Ectodermal cell (in vitro differentiated cells): ENCODE data around the gene XRCC5. TPM values are rescaled to one million over a fixed set of nuclear protein-coding genes. Genes with fewer than 3 reads are reported as not detected.
A peak's percentile ranks its signal among the peaks of the same experiment; 100 is the strongest.

Experiments
- H3K27ac ChIP-seq: 2 replicates; pipeline ENCODE4 v1.7.0; 2013; ENCODE audit warnings: mild to moderate bottlenecking, low read depth, low read length; ENCODE audit not compliant: insufficient read depth, poor library complexity, severe bottlenecking
- H3K27me3 ChIP-seq: 2 replicates; pipeline ENCODE4 v1.7.0; 2013; ENCODE audit warnings: mild to moderate bottlenecking, low read length; ENCODE audit not compliant: insufficient read depth, control insufficient read depth, poor library complexity, severe bottlenecking
- H3K36me3 ChIP-seq: one replicate; pipeline ENCODE4 v1.7.0; 2013; ENCODE audit warnings: low read length; ENCODE audit not compliant: control insufficient read depth, insufficient read depth
- H3K4me1 ChIP-seq: one replicate; pipeline ENCODE4 v1.7.0; 2013; ENCODE audit warnings: low read length; ENCODE audit not compliant: control insufficient read depth, insufficient read depth
- H3K4me3 ChIP-seq: 2 replicates; pipeline ENCODE4 v1.7.0; 2013; ENCODE audit warnings: low read depth, low read length, control low read depth; ENCODE audit not compliant: insufficient read depth
- H3K9me3 ChIP-seq: 2 replicates; pipeline ENCODE4 v1.7.0; 2013; ENCODE audit warnings: mild to moderate bottlenecking, low read length, moderate library complexity; ENCODE audit not compliant: control insufficient read depth
- WGBS, 2 experiments: methylation state at CpG; one replicate each; pipeline ENCODE4 v1.1.7; 2013; ENCODE audit warnings: missing lambda C conversion rate in 2 of 2; 5-methylcytosine and 5-hydroxymethylcytosine counted together
- polyA plus RNA-seq, 4 experiments: library from polyadenylated mRNA; stranded (reverse); fragments of 50-300 nt; gene quantifications; one replicate each; pipeline ENCODE4 v1.2.3, GENCODE V29; 2013

XRCC5 gene
- 554 TPM for polyA plus RNA-seq (2013, experiment 1 of 4)
- 549 TPM for polyA plus RNA-seq (2013, experiment 2 of 4)
- 378 TPM for polyA plus RNA-seq (2013, experiment 3 of 4)
- polyA plus RNA-seq (2013, experiment 4 of 4), result 387 TPM

DNA sequence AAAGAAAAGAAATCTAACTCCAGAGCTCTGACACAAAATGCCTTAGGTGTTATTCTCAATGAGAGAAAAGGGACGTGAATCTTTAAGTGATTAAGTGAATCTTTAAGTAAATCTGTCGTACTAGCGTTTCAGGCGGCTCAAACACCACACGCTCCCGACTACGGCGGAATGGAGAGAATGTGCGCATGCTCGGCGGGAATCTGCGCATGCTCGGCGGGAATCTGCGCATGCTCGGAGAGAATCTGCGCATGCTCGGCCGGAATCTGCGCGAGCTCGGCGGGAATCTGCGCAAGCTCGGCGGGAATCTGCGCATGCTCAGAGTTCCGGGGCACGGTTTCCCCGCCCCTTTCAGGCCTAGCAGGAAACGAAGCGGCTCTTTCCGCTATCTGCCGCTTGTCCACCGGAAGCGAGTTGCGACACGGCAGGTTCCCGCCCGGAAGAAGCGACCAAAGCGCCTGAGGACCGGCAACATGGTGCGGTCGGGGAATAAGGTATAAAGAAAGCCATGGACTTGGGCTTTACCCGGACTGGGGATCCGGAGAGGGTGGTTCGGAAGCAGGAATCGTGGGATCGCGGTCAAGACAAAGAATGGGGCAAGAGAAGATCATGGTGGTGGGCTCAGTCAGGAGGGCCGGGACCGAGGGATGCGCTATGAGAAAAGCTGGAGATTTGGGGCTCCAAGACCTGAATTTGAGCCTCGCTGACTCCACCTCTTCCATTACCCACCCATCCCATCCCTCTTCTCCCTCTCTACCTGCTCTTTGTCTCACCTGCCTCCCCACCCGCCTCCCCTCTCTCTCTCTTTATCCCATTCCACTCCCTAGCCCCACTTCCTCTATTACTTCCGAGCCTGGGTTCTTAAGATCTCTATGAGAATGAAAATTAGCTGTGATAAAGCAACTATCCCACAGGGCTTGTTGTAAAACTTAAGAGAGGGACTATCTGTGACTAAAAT lies at the start of gene XRCC5:
XRCC5 (plus strand) TSS at position 382 of the 955 bp plus-strand sequence; CDS start at position 471, 89 bp downstream.
- Histone ChIP-seq H3K4me3 (peak within 1 kb of the TSS; percentile 94), H3K27me3 (no peaks in the 10 kb centered on the region), H3K4me1 (peaks cover 35% of the 10 kb centered on the region), H3K36me3 (peaks cover 30% of the 10 kb centered on the region), H3K27ac (peak within 1 kb of the TSS; percentile 72), H3K9me3 (no peaks in the 10 kb centered on the region)
- WGBS, 2 experiments, result 0% methylated on average over 56 to 57 of the region's 57 CpGs

GRCh38 chr2:216064014-216064630 lies 45.0 kb upstream of the XRCC5 start:
- H3K9me3 ChIP-seq, result no peaks in the 10 kb centered on the region
- H3K27me3 ChIP-seq, result no peaks in the 10 kb centered on the region
- peaks cover 10% of the 10 kb centered on the region for H3K36me3 ChIP-seq
- H3K4me1 ChIP-seq, result no peaks in the 10 kb centered on the region
- H3K27ac ChIP-seq, result no peak overlapping the region
- no peak overlapping the region for H3K4me3 ChIP-seq
- 87 to 94% methylated on average over 2 of the region's 2 CpGs for WGBS, 2 experiments

- Histone ChIP-seq H3K4me1 (no peaks in the 10 kb centered on the region), H3K27me3 (no peaks in the 10 kb centered on the region), H3K36me3 (peaks cover 4% of the 10 kb centered on the region), H3K9me3 (no peaks in the 10 kb centered on the region), H3K4me3 (no peak overlapping the region), H3K27ac (no peak overlapping the region)
- 100% methylated on average over 1 of the region's 1 CpG for WGBS, 2 experiments
These were observed 44.5 kb upstream of the XRCC5 start for GRCh38 chr2:216064665-216065064.

- Histone ChIP-seq H3K9me3 (no peaks in the 10 kb centered on the region), H3K27ac (no peak overlapping the region), H3K4me1 (no peaks in the 10 kb centered on the region), H3K36me3 (peaks cover 4% of the 10 kb centered on the region), H3K4me3 (no peak overlapping the region), H3K27me3 (no peaks in the 10 kb centered on the region)
- WGBS, 2 experiments, result 90% methylated on average over 5 of the region's 5 CpGs
These were observed 42.9 kb upstream of the XRCC5 start for GRCh38 chr2:216066230-216066629.

DNA sequence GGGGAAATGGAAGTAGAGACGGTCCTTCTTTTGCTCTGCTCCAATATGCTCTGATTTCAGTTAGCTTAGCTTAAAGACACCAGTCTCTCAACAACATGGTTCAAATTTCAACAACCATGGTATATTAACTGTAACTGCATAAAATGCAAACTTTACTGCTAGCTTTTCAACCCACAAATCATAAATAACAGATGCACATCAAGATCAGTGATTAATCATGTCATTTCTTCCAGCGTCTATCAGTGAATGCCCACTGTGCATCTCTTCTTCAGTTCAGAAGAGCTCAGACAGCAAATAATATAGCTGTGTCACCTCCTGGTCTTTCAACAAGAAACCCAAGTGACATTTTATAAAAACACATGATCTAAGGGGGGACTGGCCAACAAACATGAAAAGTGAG lies 40.1 kb upstream of the XRCC5 start:
- H3K4me1 ChIP-seq, result no peaks in the 10 kb centered on the region
- 95 to 96% methylated on average over 2 of the region's 2 CpGs for WGBS, 2 experiments
- no peak overlapping the region for H3K27ac ChIP-seq

GRCh38 chr2:216070195-216070594 lies 39.0 kb upstream of the XRCC5 start:
- no peak overlapping the region for H3K27ac ChIP-seq

More for the DNA sequence above, 40.1 kb upstream of the XRCC5 start:
- Histone ChIP-seq H3K27me3 (no peaks in the 10 kb centered on the region), H3K4me3 (no peak overlapping the region), H3K36me3 (peaks cover 4% of the 10 kb centered on the region), H3K9me3 (no peaks in the 10 kb centered on the region)

DNA sequence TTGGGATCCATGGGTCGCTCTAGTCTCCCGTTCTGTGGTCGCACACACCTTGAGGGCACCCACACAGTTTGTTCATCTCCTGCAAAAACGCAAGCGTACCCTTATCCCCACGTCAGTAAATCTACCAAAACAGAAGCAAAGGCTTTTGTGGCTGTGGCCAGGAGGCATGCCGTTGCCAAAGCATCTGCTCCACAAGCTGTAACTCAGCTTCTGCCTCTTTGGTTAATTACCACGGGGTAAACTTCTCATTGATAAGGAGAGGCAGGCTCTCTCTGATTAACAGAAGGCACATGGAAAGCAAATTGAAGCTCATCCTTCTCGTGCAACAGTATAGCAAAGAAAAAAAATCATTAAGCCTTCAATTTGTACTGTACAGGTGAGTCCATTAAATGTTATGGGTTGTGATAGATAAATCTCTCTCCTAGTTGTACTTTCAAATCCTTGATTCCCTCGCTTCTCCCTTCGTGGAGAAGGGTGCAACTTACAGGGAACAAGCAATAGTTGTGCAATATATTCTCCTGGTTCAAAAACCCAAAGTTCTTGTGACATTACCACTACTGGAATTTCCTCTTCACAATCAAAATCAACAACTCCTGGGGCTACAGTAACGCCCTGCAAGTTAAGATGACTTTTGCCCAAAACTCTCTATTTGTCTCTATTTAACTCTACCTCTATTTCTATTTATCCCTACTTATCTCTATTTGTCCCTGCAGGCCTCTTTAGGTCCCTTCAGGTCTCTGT lies 37.9 kb upstream of the XRCC5 start:
- Histone ChIP-seq H3K36me3 (no peaks in the 10 kb centered on the region), H3K27me3 (no peaks in the 10 kb centered on the region), H3K4me1 (no peaks in the 10 kb centered on the region), H3K9me3 (no peaks in the 10 kb centered on the region), H3K27ac (no peak overlapping the region), H3K4me3 (no peak overlapping the region)
- 94% methylated on average over 12 of the region's 12 CpGs for WGBS, 2 experiments

More at GRCh38 chr2:216070195-216070594, 39.0 kb upstream of the XRCC5 start:
- 98% methylated on average over 6 of the region's 6 CpGs for WGBS, 2 experiments
- Histone ChIP-seq H3K4me3 (no peak overlapping the region), H3K27me3 (no peaks in the 10 kb centered on the region), H3K4me1 (no peaks in the 10 kb centered on the region), H3K36me3 (peaks cover 4% of the 10 kb centered on the region), H3K9me3 (no peaks in the 10 kb centered on the region)

DNA sequence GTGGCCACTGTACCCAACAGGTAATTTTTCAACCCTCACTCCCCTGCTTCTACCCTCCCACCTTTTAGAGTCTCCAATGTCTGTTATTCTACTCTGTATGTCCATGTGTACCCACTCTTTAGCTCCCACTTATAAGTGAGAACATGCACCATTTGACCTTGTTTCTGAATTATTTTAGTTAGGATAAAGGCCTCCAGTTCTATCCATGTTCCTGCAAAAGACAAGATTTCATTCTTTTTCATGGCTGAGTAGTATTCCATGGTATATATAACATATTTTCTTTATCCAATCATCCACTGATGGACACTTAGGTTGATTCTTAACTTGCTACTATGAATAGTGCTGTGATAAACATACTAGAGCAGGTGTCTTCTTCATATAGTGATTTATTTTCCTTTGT lies 36.7 kb upstream of the XRCC5 start:
- H3K4me3 ChIP-seq, result no peak overlapping the region
- H3K27ac ChIP-seq, result no peak overlapping the region
- H3K36me3 ChIP-seq, result no peaks in the 10 kb centered on the region
- no peaks in the 10 kb centered on the region for H3K9me3 ChIP-seq
- no peaks in the 10 kb centered on the region for H3K4me1 ChIP-seq
- H3K27me3 ChIP-seq, result no peaks in the 10 kb centered on the region

DNA sequence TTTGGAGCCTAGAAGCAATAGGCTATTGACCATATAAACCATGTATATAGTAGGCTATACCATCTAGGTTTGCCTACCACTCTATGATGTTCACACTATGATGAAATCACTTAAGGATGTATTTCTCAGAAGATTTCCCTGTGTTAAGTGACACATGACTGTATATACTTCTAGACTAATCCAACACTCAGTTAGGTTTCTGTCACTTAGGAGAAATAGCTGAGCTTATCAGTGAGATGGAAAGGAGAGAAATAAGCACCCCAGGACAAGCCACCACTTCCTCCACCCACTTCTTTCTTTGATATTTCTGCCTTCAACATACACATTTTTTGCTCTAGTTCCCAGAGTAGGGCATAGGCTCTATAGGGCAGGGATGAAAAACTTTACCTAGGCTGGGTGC lies 35.4 kb upstream of the XRCC5 start:
- H3K36me3 ChIP-seq, result no peaks in the 10 kb centered on the region
- no peak overlapping the region for H3K4me3 ChIP-seq
- H3K27me3 ChIP-seq, result no peaks in the 10 kb centered on the region
- H3K4me1 ChIP-seq, result no peaks in the 10 kb centered on the region
- no peaks in the 10 kb centered on the region for H3K9me3 ChIP-seq
- no peak overlapping the region for H3K27ac ChIP-seq

- no peaks in the 10 kb centered on the region for H3K4me1 ChIP-seq
- H3K27me3 ChIP-seq, result no peaks in the 10 kb centered on the region
- H3K4me3 ChIP-seq, result no peak overlapping the region
- H3K36me3 ChIP-seq, result no peaks in the 10 kb centered on the region
- WGBS, 2 experiments, result 63 to 80% methylated on average over 1 of the region's 1 CpG
- no peaks in the 10 kb centered on the region for H3K9me3 ChIP-seq
- no peak overlapping the region for H3K27ac ChIP-seq
These were observed 34.8 kb upstream of the XRCC5 start for GRCh38 chr2:216074380-216074779.
